ENCODE measurements around the gene TNNC2.

The TNNC2 gene

DNA sequence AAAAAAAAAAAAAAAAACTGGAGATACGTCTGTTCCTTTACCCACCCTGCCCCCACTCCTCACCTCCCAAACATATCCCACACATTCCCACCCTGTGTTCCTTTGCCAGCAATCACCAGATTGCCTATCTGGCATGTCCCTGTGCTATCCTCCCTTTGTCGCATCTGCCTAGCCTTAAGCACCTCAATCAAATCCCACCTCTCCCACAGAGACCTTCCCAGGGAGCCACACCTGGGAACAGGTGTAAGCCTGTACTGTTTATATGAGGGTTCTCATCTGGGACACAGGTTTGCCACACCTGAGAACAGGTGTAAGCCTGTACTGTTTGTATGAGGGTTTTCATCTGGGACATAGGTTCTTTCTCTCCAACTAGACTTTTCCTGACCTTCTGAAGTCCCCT is 52.2 kb downstream of the TNNC2 start:
- TF ChIP-seq, protein P1, sequence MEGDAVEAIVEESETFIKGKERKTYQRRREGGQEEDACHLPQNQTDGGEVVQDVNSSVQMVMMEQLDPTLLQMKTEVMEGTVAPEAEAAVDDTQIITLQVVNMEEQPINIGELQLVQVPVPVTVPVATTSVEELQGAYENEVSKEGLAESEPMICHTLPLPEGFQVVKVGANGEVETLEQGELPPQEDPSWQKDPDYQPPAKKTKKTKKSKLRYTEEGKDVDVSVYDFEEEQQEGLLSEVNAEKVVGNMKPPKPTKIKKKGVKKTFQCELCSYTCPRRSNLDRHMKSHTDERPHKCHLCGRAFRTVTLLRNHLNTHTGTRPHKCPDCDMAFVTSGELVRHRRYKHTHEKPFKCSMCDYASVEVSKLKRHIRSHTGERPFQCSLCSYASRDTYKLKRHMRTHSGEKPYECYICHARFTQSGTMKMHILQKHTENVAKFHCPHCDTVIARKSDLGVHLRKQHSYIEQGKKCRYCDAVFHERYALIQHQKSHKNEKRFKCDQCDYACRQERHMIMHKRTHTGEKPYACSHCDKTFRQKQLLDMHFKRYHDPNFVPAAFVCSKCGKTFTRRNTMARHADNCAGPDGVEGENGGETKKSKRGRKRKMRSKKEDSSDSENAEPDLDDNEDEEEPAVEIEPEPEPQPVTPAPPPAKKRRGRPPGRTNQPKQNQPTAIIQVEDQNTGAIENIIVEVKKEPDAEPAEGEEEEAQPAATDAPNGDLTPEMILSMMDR (conservative IDR thresholded peaks at IDR 0.05): no peak
- no peak overlapping the region for H3K27ac ChIP-seq

Data from VCaP (cell line).